ENCODE measurements around the gene SLC25A25. TPM values are rescaled to one million over a fixed set of nuclear protein-coding genes. Genes with fewer than 3 reads are reported as not detected.
"Not testable (repeated sequence)": the region's sequence is repeated elsewhere in the genome, so short reads cannot be mapped to it uniquely, and the experiment has no call there.

Gene SLC25A25
- total RNA-seq, 1 experiment from 2014 or later, result 18.5 TPM

- H3K4me3 Mint-ChIP-seq (ENCODE audit: unreplicated experiment); BruUV-seq (replicated peaks); H3K27me3 ChIP-seq (replicated peaks; ENCODE audit: control insufficient read depth, insufficient read depth, low read length); H3K36me3 ChIP-seq (ENCODE audit: control insufficient read depth, insufficient read depth, low read length); H3K4me3 ChIP-seq (ENCODE audit: low read depth, low read length); H3K9me3 ChIP-seq; POLR2A ChIA-PET; H3K4me1 ChIP-seq; H3K27me3 Mint-ChIP-seq (ENCODE audit: insufficient read depth, unreplicated experiment); H3K27ac Mint-ChIP-seq (ENCODE audit: unreplicated experiment); intact Hi-C loops (cut with micrococcal nuclease; ENCODE audit: unreplicated experiment); H3K36me3 Mint-ChIP-seq (ENCODE audit: insufficient read depth, unreplicated experiment); DNase-seq; CTCF ChIA-PET; H3K4me1 Mint-ChIP-seq (ENCODE audit: low read depth, unreplicated experiment): not testable (repeated sequence)
- peaks cover 14% of the 10 kb centered on the region for H3K9me3 Mint-ChIP-seq (ENCODE audit: unreplicated experiment)
Observed at GRCh38 chr9:128135561-128135960, 67.5 kb downstream of the SLC25A25 start.

GRCh38 chr9:128136816-128137793, 69.1 kb downstream of the SLC25A25 start:
- peak in 1 of 2 experiments; percentile 14 for DNase-seq
- Mint-ChIP-seq H3K36me3 (ENCODE audit: insufficient read depth, unreplicated experiment) (no peaks in the 10 kb centered on the region), H3K4me3 (ENCODE audit: unreplicated experiment) (no peak overlapping the region), H3K27me3 (ENCODE audit: insufficient read depth, unreplicated experiment) (no peaks in the 10 kb centered on the region), H3K27ac (ENCODE audit: unreplicated experiment) (no peak overlapping the region), H3K4me1 (ENCODE audit: low read depth, unreplicated experiment) (no peaks in the 10 kb centered on the region), H3K9me3 (ENCODE audit: unreplicated experiment) (peaks cover 14% of the 10 kb centered on the region)
- no TSS peak for BruUV-seq (replicated peaks)
- H3K9me3 ChIP-seq, result no peaks in the 10 kb centered on the region
- ChIA-PET CTCF (interaction anchor here (1.3 kb wide), 1 partner anchor 19 kb away, joined by 3 read pairs; no protein-coding TSS in a partner anchor), POLR2A (no interaction called here)
- no peak overlapping the region for H3K4me3 ChIP-seq (ENCODE audit: low read depth, low read length)
- no peaks in the 10 kb centered on the region for H3K27me3 ChIP-seq (replicated peaks; ENCODE audit: control insufficient read depth, insufficient read depth, low read length)
- no peaks in the 10 kb centered on the region for H3K36me3 ChIP-seq (ENCODE audit: control insufficient read depth, insufficient read depth, low read length)
- no peaks in the 10 kb centered on the region for H3K4me1 ChIP-seq
- TF ChIP-seq CTCF (IDR thresholded peaks at IDR 0.05; ENCODE audit: insufficient read depth in 1 of 2, low read depth in 1 of 2, low read length in 1 of 2, severe bottlenecking in 1 of 2, unreplicated experiment in 1 of 2), result no peak
- intact Hi-C loops (cut with micrococcal nuclease; ENCODE audit: unreplicated experiment), result no loop called here

- TF ChIP-seq CTCF (IDR thresholded peaks at IDR 0.05; ENCODE audit: insufficient read depth in 1 of 2, low read depth in 1 of 2, low read length in 1 of 2, severe bottlenecking in 1 of 2, unreplicated experiment in 1 of 2), result no peak
- no TSS peak for BruUV-seq (replicated peaks)
- Mint-ChIP-seq H3K27ac (ENCODE audit: unreplicated experiment) (no peak overlapping the region), H3K4me1 (ENCODE audit: low read depth, unreplicated experiment) (no peaks in the 10 kb centered on the region), H3K27me3 (ENCODE audit: insufficient read depth, unreplicated experiment) (no peaks in the 10 kb centered on the region), H3K4me3 (ENCODE audit: unreplicated experiment) (no peak overlapping the region), H3K36me3 (ENCODE audit: insufficient read depth, unreplicated experiment) (no peaks in the 10 kb centered on the region), H3K9me3 (ENCODE audit: unreplicated experiment) (peaks cover 14% of the 10 kb centered on the region)
- POLR2A ChIA-PET, result no interaction called here
- Histone ChIP-seq H3K9me3 (no peaks in the 10 kb centered on the region), H3K27me3 (replicated peaks; ENCODE audit: control insufficient read depth, insufficient read depth, low read length) (no peaks in the 10 kb centered on the region), H3K4me1 (no peaks in the 10 kb centered on the region), H3K4me3 (ENCODE audit: low read depth, low read length) (no peak overlapping the region), H3K36me3 (ENCODE audit: control insufficient read depth, insufficient read depth, low read length) (no peaks in the 10 kb centered on the region)
- intact Hi-C loops (cut with micrococcal nuclease; ENCODE audit: unreplicated experiment), result no loop called here
- DNase-seq, result no peak
- CTCF ChIA-PET, result no interaction called here
Observed at GRCh38 chr9:128138001-128138400, 70.0 kb downstream of the SLC25A25 start.

Data from Caco-2 (cell line).